Spleen (tissue), 11 donors: ENCODE results near the gene ITPR1. TPM values are rescaled to one million over a fixed set of nuclear protein-coding genes. Genes with fewer than 3 reads are reported as not detected.

Source experiments
- DNase-seq: peaks from one replicate; pipeline ENCODE4 v3.0.0-alpha.2; 2020
- H3K27ac ChIP-seq, 8 donors: fragments of 200-600 bp; sonication (generic) in 7 of 8; 1 replicate in 4 of 8; 2 replicates in 4 of 8; pipeline versions ENCODE4 v1.5.0 to v1.8.0; 2016 to 2021; ENCODE audit warnings: inconsistent platforms in 4 of 8, mild to moderate bottlenecking in 4 of 8, moderate library complexity in 1 of 8
- H3K27me3 ChIP-seq, 7 donors: fragments of 200-600 bp; sonication (generic) in 6 of 7; replicated peaks in 1 of 7; 1 replicate in 4 of 7; 2 replicates in 3 of 7; pipeline versions ENCODE4 v1.5.0 to v1.8.0; 2016 to 2021; ENCODE audit warnings: inconsistent platforms in 3 of 7, mild to moderate bottlenecking in 1 of 7
- H3K36me3 ChIP-seq, 6 donors: fragments of 200-600 bp; sonication (generic) in 5 of 6; 1 replicate in 4 of 6; 2 replicates in 2 of 6; pipeline versions ENCODE4 v1.5.0 to v1.8.0; 2016 to 2021; ENCODE audit warnings: inconsistent platforms in 2 of 6
- H3K4me1 ChIP-seq, 6 donors: fragments of 200-600 bp; sonication (generic) in 5 of 6; 1 replicate in 3 of 6; 2 replicates in 3 of 6; pipeline versions ENCODE4 v1.5.0 to v1.8.0; 2016 to 2021; ENCODE audit warnings: inconsistent platforms in 3 of 6
- H3K4me3 ChIP-seq, 8 donors: fragments of 200-600 bp; sonication (generic) in 7 of 8; 1 replicate in 4 of 8; 2 replicates in 4 of 8; pipeline versions ENCODE4 v1.5.0 to v1.8.0; 2016 to 2021; ENCODE audit warnings: inconsistent platforms in 4 of 8, mild to moderate bottlenecking in 4 of 8, moderate library complexity in 2 of 8
- H3K9me3 ChIP-seq, 8 donors: fragments of 200-600 bp; sonication (generic) in 7 of 8; 1 replicate in 4 of 8; 2 replicates in 4 of 8; pipeline versions ENCODE4 v1.5.0 to v1.8.0; 2016 to 2021; ENCODE audit warnings: inconsistent platforms in 4 of 8
- POLR2A ChIP-seq, 3 donors: fragments of 450-650 bp; IDR thresholded peaks; one replicate each; pipeline ENCODE4 v1.5.1; 2017; ENCODE audit warnings: antibody characterized with exemption in 3 of 3, mild to moderate bottlenecking in 1 of 3
- POLR2AphosphoS5 ChIP-seq, 3 donors: sonication (generic); formaldehyde crosslinking; IDR thresholded peaks; one replicate each; pipeline ENCODE4 v1.5.1; 2017; ENCODE audit warnings: antibody characterized with exemption in 3 of 3
- WGBS, 5 donors: extraction: QIAGEN DNeasy Blood & Tissue Kit in 3 of 5; methylation state at CpG; one replicate each; pipeline versions ENCODE4 v1.1.5 to v1.1.7; 2013 to 2018; 5-methylcytosine and 5-hydroxymethylcytosine counted together
- intact Hi-C: fragments of 100-400 bp; cut with DNase I; formaldehyde crosslinking; loops from one replicate; pipeline ENCODE4 v1.15.0; 2023; ENCODE audit warnings: low total_unique reads
- polyA plus RNA-seq, 3 donors: library from polyadenylated mRNA; stranded (reverse); fragments of 200-250 nt; gene quantifications; one replicate each; pipeline ENCODE4 v1.2.1, GENCODE V29; 2013
- total RNA-seq, 7 donors: library from RNA; depleted of rRNA in 3 of 7; stranded (reverse); fragments of >200 nt in 3 of 7; fragmentation: NEBNext Ultra II Directional in 4 of 7; extraction: Animal tissue kit (Norgen Biotek cat#: 25700) in 4 of 7; gene quantifications; one replicate each; pipeline versions ENCODE4 v1.1.0 to v1.2.1, GENCODE V29; 2016 to 2021
- TF ChIP-seq, protein P1 (sequence below), 11 experiments: fragments of 200-600 bp in 7 of 11; fragments of 450-650 bp in 4 of 11; sonication (generic) in 4 of 11; IDR thresholded peaks in 8 of 11; conservative IDR thresholded peaks in 3 of 11; 1 replicate in 7 of 11; 2 replicates in 4 of 11; pipeline versions ENCODE4 v1.4.0 to v1.8.0; 2016 to 2021; ENCODE audit warnings: antibody characterized with exemption in 11 of 11, inconsistent platforms in 4 of 11, mild to moderate bottlenecking in 1 of 11
- donor health status: healthy with polysubstance abuse.
- donor health status: DM: no; HTN: no; CAD: no; lungs with moderate emphysema.
- donor health status: DM: no; HTN: no; CAD: no.
- donor health status: Bipolar disorder and iron deficiency.
- donor health status: healthy.
- donor health status: DM: no; HTN: no; CAD: no.
- donor health status: DM: yes; HTN: yes; CAD: no.

Gene ITPR1
- total and polyA plus RNA-seq, 10 donors: 17.5 to 194 (median 129) TPM

DNA sequence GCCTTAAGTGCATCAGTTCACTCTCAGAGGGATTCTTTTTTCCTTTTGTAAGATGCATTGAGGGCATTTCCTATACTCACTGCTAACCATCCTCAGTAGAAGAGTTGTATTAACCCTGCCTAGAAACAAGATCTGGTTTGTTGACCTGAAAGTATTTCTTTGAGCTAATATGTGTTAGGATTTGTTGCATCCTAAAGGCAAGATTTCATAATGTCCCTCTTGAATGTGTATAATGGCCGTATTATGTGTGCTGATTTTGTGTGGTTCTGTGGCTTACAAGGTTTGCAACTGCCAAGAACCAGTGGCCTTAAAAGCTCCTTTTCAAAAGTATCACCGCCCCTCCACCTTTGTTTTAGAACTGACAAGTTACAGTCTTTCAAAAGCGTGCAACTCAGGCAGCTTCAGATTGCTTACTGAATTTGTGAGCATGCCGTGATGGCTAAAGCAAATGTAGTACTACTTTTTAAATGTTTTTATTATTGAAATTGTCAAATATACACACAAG is 304.1 kb downstream of the ITPR1 start:
- Histone ChIP-seq H3K27ac (no peak overlapping the region), H3K36me3 (peaks cover 5 to 99% (median 37%) of the 10 kb centered on the region in 6 donors), H3K27me3 (no peaks in the 10 kb centered on the region), H3K4me3 (no peak overlapping the region), H3K9me3 (peaks cover 0 to 13% (median 7%) of the 10 kb centered on the region in 8 donors), H3K4me1 (no peaks in the 10 kb centered on the region)
- no peak for DNase-seq
- TF ChIP-seq POLR2AphosphoS5 (IDR thresholded peaks at IDR 0.05): no peak
- no peak for TF ChIP-seq POLR2A (IDR thresholded peaks at IDR 0.05)
- TF ChIP-seq, protein P1, sequence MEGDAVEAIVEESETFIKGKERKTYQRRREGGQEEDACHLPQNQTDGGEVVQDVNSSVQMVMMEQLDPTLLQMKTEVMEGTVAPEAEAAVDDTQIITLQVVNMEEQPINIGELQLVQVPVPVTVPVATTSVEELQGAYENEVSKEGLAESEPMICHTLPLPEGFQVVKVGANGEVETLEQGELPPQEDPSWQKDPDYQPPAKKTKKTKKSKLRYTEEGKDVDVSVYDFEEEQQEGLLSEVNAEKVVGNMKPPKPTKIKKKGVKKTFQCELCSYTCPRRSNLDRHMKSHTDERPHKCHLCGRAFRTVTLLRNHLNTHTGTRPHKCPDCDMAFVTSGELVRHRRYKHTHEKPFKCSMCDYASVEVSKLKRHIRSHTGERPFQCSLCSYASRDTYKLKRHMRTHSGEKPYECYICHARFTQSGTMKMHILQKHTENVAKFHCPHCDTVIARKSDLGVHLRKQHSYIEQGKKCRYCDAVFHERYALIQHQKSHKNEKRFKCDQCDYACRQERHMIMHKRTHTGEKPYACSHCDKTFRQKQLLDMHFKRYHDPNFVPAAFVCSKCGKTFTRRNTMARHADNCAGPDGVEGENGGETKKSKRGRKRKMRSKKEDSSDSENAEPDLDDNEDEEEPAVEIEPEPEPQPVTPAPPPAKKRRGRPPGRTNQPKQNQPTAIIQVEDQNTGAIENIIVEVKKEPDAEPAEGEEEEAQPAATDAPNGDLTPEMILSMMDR (IDR thresholded peaks at IDR 0.05 in 8 of 11, conservative IDR thresholded peaks at IDR 0.05 in 3 of 11): no peak
- WGBS, 5 donors: 96 to 98% (median 96%) methylated on average over 4 of the region's 4 CpGs
- intact Hi-C loops: no loop called here

DNA sequence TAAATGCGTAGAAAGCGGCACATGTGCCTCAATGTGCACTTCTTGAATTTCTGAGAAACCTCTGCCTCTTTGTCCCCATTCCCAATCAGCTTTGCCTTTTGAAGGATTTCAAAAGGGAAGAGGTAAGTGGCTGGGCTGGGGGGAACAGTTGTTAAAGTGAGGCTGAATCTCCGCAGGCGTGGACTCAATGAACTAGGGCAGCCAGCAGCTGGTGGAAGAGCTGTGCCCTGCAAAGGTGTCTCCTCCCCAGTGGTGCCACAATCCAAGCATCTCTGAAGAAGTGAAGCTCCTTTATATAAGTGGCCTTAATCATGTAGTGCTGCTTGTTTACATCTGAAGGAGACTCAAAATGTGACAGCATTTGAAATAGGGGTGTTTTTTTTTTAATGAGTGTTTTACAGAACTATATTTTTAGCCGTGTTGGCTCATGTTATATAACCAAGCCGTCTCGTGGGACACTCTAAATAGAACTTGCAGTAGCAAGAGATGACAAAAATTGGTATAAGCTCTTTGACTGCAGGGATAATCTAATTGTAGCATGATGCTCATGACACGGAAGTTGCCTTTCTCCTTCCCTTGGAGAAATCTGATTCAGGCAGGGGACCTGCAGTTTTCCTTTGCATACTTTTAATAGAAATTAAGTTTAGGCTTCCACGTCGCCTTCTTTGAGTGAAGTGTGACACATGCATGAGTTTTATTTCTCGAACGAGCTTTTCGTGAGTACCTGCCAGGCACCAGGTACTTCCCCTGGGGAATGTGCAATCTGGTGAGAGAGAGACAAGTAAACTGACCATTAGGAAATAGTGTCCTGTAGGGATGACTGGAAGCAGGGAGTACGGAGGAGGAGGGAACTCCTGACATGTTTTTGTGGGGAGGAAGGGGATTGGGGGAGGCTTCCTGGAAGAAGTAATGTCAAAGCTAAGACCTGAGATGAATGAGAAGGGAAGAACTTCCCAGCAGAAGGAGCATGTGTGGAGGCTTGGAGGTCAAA is 306.4 kb downstream of the ITPR1 start:
- TF ChIP-seq POLR2AphosphoS5 (IDR thresholded peaks at IDR 0.05): no peak
- TF ChIP-seq, protein P1 (IDR thresholded peaks at IDR 0.05 in 8 of 11, conservative IDR thresholded peaks at IDR 0.05 in 3 of 11): no peak
- no peak for TF ChIP-seq POLR2A (IDR thresholded peaks at IDR 0.05)
- H3K36me3 ChIP-seq: peaks cover 0 to 99% (median 47%) of the 10 kb centered on the region in 6 donors
- peaks cover 0 to 13% (median 7%) of the 10 kb centered on the region in 8 donors for H3K9me3 ChIP-seq
- H3K4me3 ChIP-seq: no peak overlapping the region
- 83 to 87% (median 86%) methylated on average over 14 of the region's 14 CpGs for WGBS, 5 donors
- DNase-seq: no peak
- intact Hi-C loops: no loop called here
- H3K4me1 ChIP-seq: no peaks in the 10 kb centered on the region
- H3K27ac ChIP-seq: no peak overlapping the region
- no peaks in the 10 kb centered on the region for H3K27me3 ChIP-seq

DNA sequence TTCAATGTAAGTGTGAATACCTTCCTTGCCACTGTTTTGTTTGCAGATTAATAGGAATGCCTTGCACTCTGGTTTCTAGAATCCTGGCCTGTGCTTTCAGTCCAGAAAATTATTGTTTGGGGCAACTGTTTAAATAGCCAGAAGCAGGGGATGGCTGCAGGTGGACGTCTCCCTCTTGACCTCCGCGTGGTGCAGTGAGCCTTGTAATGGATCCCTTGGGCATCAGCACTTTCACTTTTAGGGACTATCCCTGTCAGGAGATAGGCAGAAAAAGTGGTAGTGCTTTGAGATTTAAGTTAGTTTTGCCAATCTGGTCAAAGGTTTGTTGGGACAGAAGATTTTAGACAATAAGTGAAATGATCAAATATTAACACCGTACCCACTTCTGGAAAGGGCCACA is 307.4 kb downstream of the ITPR1 start:
- peaks cover 0 to 99% (median 51%) of the 10 kb centered on the region in 6 donors for H3K36me3 ChIP-seq

More for the DNA sequence above, 307.4 kb downstream of the ITPR1 start:
- Histone ChIP-seq H3K4me1 (no peaks in the 10 kb centered on the region), H3K27me3 (no peaks in the 10 kb centered on the region), H3K9me3 (peaks cover 0 to 13% (median 7%) of the 10 kb centered on the region in 8 donors), H3K27ac (no peak overlapping the region), H3K4me3 (no peak overlapping the region)
- WGBS, 5 donors: 80 to 96% (median 88%) methylated on average over 4 of the region's 4 CpGs
- TF ChIP-seq POLR2AphosphoS5 (IDR thresholded peaks at IDR 0.05): no peak
- no peak for TF ChIP-seq POLR2A (IDR thresholded peaks at IDR 0.05)
- TF ChIP-seq, protein P1 (IDR thresholded peaks at IDR 0.05 in 8 of 11, conservative IDR thresholded peaks at IDR 0.05 in 3 of 11): no peak
- intact Hi-C loops: no loop called here
- DNase-seq: no peak
